ENCODE data around the gene DGKE.

The DGKE gene

GRCh38 chr17:56893503-56893902, 59.6 kb downstream of the DGKE start:
- in situ Hi-C loops (cut with HindIII; ENCODE audit: low sequenced_read_pairs): no loop called here
- TF ChIP-seq CTCF (IDR thresholded peaks at IDR 0.05; ENCODE audit: low read depth, low read length): no peak
- no peak overlapping the region for H3K4me3 ChIP-seq (ENCODE audit: low read depth, low read length)
- DNase-seq (ENCODE audit: low read depth, low spot score): no peak

- in situ Hi-C loops (cut with HindIII; ENCODE audit: low sequenced_read_pairs): no loop called here
- no peak for DNase-seq (ENCODE audit: low read depth, low spot score)
- H3K4me3 ChIP-seq (ENCODE audit: low read depth, low read length): no peak overlapping the region
- no peak for TF ChIP-seq CTCF (IDR thresholded peaks at IDR 0.05; ENCODE audit: low read depth, low read length)
Measured at GRCh38 chr17:56894859-56895455, 61.0 kb downstream of the DGKE start.

GRCh38 chr17:56896217-56896967, 62.4 kb downstream of the DGKE start:
- no peak for DNase-seq (ENCODE audit: low read depth, low spot score)
- in situ Hi-C loops (cut with HindIII; ENCODE audit: low sequenced_read_pairs): no loop called here
- no peak overlapping the region for H3K4me3 ChIP-seq (ENCODE audit: low read depth, low read length)
- TF ChIP-seq CTCF (IDR thresholded peaks at IDR 0.05; ENCODE audit: low read depth, low read length): no peak

GRCh38 chr17:56896968-56897359, 63.0 kb downstream of the DGKE start:
- DNase-seq (ENCODE audit: low read depth, low spot score): no peak
- no peak for TF ChIP-seq CTCF (IDR thresholded peaks at IDR 0.05; ENCODE audit: low read depth, low read length)
- no peak overlapping the region for H3K4me3 ChIP-seq (ENCODE audit: low read depth, low read length)
- in situ Hi-C loops (cut with HindIII; ENCODE audit: low sequenced_read_pairs): no loop called here

- in situ Hi-C loops (cut with HindIII; ENCODE audit: low sequenced_read_pairs): no loop called here
- no peak for TF ChIP-seq CTCF (IDR thresholded peaks at IDR 0.05; ENCODE audit: low read depth, low read length)
- H3K4me3 ChIP-seq (ENCODE audit: low read depth, low read length): no peak overlapping the region
- no peak for DNase-seq (ENCODE audit: low read depth, low spot score)
Measured at GRCh38 chr17:56897646-56898424, 63.9 kb downstream of the DGKE start.

GRCh38 chr17:56898874-56899273, 64.9 kb downstream of the DGKE start:
- no peak for TF ChIP-seq CTCF (IDR thresholded peaks at IDR 0.05; ENCODE audit: low read depth, low read length)
- in situ Hi-C loops (cut with HindIII; ENCODE audit: low sequenced_read_pairs): no loop called here
- DNase-seq (ENCODE audit: low read depth, low spot score): no peak
- H3K4me3 ChIP-seq (ENCODE audit: low read depth, low read length): no peak overlapping the region
